Gastroesophageal sphincter (tissue), 4 donors: ENCODE measurements around the gene AAK1. TPM values are rescaled to one million over a fixed set of nuclear protein-coding genes. Genes with fewer than 3 reads are reported as not detected.
A peak's percentile ranks its signal among the peaks of the same experiment; 100 is the strongest.

Experiments
- ATAC-seq: fragments of 150-250 bp; one replicate; pipeline ENCODE4 v1.9.1; 2016; ENCODE audit warnings: mild to moderate bottlenecking, moderate library complexity
- H3K27ac ChIP-seq, 4 donors: fragments of 200-600 bp; sonication (generic) in 3 of 4; 1 replicate in 3 of 4; 2 replicates in 1 of 4; pipeline ENCODE4 v1.5.1; 2016 to 2019
- H3K27me3 ChIP-seq: fragments of 200-600 bp; sonication (generic); one replicate; pipeline ENCODE4 v1.5.1; 2019
- H3K36me3 ChIP-seq, 2 donors: fragments of 200-600 bp; sonication (generic); one replicate each; pipeline ENCODE4 v1.5.1; 2019; ENCODE audit warnings: control low read depth in 1 of 2
- H3K4me1 ChIP-seq, 3 donors: fragments of 200-600 bp; sonication (generic); 1 replicate in 2 of 3; 2 replicates in 1 of 3; pipeline ENCODE4 v1.5.1; 2016 to 2019; ENCODE audit warnings: control low read depth in 2 of 3
- H3K4me3 ChIP-seq, 2 donors: fragments of 200-600 bp; sonication (generic); one replicate each; pipeline ENCODE4 v1.5.1; 2019; ENCODE audit warnings: mild to moderate bottlenecking in 1 of 2, moderate library complexity in 1 of 2
- H3K9me3 ChIP-seq, 3 donors: fragments of 200-600 bp; sonication (generic); one replicate each; pipeline ENCODE4 v1.5.1; 2017 to 2019; ENCODE audit warnings: control low read depth in 2 of 3
- EP300 ChIP-seq: sonication (generic); formaldehyde crosslinking; IDR thresholded peaks from one replicate; pipeline ENCODE4 v1.6.1; 2017; ENCODE audit warnings: antibody characterized with exemption, mild to moderate bottlenecking
- POLR2A ChIP-seq, 2 donors: fragments of 450-650 bp; IDR thresholded peaks; one replicate each; pipeline ENCODE4 v1.6.1; 2017; ENCODE audit warnings: antibody characterized with exemption in 2 of 2, mild to moderate bottlenecking in 2 of 2, moderate library complexity in 1 of 2
- POLR2AphosphoS5 ChIP-seq: sonication (generic); formaldehyde crosslinking; IDR thresholded peaks from one replicate; pipeline ENCODE4 v1.6.1; 2017; ENCODE audit warnings: antibody characterized with exemption
- WGBS, 2 donors: methylation state at CpG; one replicate each; pipeline ENCODE4 v1.1.5; 2018; ENCODE audit warnings: low coverage in 1 of 2; 5-methylcytosine and 5-hydroxymethylcytosine counted together
- total RNA-seq, 4 donors: library from RNA; depleted of rRNA; stranded (reverse); fragments of >200 nt; gene quantifications; one replicate each; pipeline ENCODE4 v1.1.0, GENCODE V29; 2016
- TF ChIP-seq, protein P1 (sequence below), 4 experiments: fragments of 200-600 bp in 2 of 4; fragments of 450-650 bp in 2 of 4; sonication (generic) in 1 of 4; IDR thresholded peaks; one replicate each; pipeline ENCODE4 v1.5.1; 2017 to 2019; ENCODE audit warnings: antibody characterized with exemption in 4 of 4, mild to moderate bottlenecking in 2 of 4, moderate library complexity in 2 of 4

Gene AAK1
- total RNA-seq, 4 donors from 2014 or later: 32.3 to 55.9 (median 49.6) TPM

GRCh38 chr2:69646714-69647113, 3.2 kb upstream of the AAK1 start:
- Histone ChIP-seq H3K27me3 (no peaks in the 10 kb centered on the region), H3K9me3 (no peaks in the 10 kb centered on the region), H3K4me3 (no peak overlapping the region), H3K27ac (peak overlapping the region in 2 of 4 donors; percentile 28 to 95), H3K4me1 (peaks cover 0 to 25% (median 11%) of the 10 kb centered on the region in 3 donors), H3K36me3 (no peaks in the 10 kb centered on the region)
- TF ChIP-seq, protein P1, sequence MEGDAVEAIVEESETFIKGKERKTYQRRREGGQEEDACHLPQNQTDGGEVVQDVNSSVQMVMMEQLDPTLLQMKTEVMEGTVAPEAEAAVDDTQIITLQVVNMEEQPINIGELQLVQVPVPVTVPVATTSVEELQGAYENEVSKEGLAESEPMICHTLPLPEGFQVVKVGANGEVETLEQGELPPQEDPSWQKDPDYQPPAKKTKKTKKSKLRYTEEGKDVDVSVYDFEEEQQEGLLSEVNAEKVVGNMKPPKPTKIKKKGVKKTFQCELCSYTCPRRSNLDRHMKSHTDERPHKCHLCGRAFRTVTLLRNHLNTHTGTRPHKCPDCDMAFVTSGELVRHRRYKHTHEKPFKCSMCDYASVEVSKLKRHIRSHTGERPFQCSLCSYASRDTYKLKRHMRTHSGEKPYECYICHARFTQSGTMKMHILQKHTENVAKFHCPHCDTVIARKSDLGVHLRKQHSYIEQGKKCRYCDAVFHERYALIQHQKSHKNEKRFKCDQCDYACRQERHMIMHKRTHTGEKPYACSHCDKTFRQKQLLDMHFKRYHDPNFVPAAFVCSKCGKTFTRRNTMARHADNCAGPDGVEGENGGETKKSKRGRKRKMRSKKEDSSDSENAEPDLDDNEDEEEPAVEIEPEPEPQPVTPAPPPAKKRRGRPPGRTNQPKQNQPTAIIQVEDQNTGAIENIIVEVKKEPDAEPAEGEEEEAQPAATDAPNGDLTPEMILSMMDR (IDR thresholded peaks at IDR 0.05): no peak
- TF ChIP-seq EP300 (no peak), POLR2AphosphoS5 (no peak), POLR2A (IDR thresholded peaks at IDR 0.05) (no peak)
- WGBS, 2 donors: 100% methylated on average over 1 of the region's 1 CpG
- ATAC-seq: no peak

DNA sequence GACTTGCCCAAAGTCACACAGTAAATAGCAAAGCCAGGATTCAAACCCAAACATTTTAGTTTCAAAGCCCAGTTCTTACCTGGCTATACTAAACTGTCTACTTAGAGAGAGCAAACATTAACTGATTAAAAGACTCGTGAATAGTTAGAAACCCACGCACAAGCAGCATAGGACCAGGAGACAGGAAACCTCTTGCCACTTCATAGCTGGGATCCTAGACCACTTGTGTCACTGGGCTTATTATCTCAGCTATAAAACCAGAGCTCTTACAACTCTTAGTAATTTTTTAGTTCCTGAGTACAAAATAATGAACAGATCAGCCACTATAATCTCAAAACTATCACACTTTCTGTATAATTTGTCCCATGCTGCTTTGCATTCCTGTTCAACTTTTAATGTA, 2.4 kb upstream of the AAK1 start:
- no peaks in the 10 kb centered on the region for H3K27me3 ChIP-seq
- H3K4me3 ChIP-seq: no peak overlapping the region
- no peak for ATAC-seq
- H3K4me1 ChIP-seq: peaks cover 0 to 32% (median 16%) of the 10 kb centered on the region in 3 donors
- TF ChIP-seq POLR2AphosphoS5: no peak
- TF ChIP-seq, protein P1 (IDR thresholded peaks at IDR 0.05): no peak
- no peaks in the 10 kb centered on the region for H3K9me3 ChIP-seq
- peak overlapping the region in 3 of 4 donors; percentile 90 to 96 (median 95) for H3K27ac ChIP-seq
- no peaks in the 10 kb centered on the region for H3K36me3 ChIP-seq
- 36 to 46% methylated on average over 2 of the region's 2 CpGs for WGBS, 2 donors

- 1 to 4% methylated on average over 7 of the region's 7 CpGs for WGBS, 2 donors
- Histone ChIP-seq H3K9me3 (no peaks in the 10 kb centered on the region), H3K36me3 (no peaks in the 10 kb centered on the region), H3K4me1 (peaks cover 0 to 41% (median 23%) of the 10 kb centered on the region in 3 donors), H3K4me3 (peak overlapping the region; percentile 76 to 88), H3K27ac (peak overlapping the region; percentile 83 to 96 (median 92)), H3K27me3 (no peaks in the 10 kb centered on the region)
- no peak for TF ChIP-seq EP300
- no peak for ATAC-seq
Observed at GRCh38 chr2:69645031-69645431, 1.5 kb upstream of the AAK1 start.

- Histone ChIP-seq H3K36me3 (no peaks in the 10 kb centered on the region), H3K27ac (peak overlapping the region; percentile 83 to 96 (median 92)), H3K27me3 (no peaks in the 10 kb centered on the region), H3K9me3 (no peaks in the 10 kb centered on the region), H3K4me1 (peaks cover 0 to 46% (median 23%) of the 10 kb centered on the region in 3 donors), H3K4me3 (peak overlapping the region; percentile 76 to 88)
- TF ChIP-seq EP300 (no peak), POLR2AphosphoS5 (no peak), POLR2A (IDR thresholded peaks at IDR 0.05) (no peak)
- TF ChIP-seq, protein P1 (IDR thresholded peaks at IDR 0.05): peak in 1 of 4 experiments; percentile 1
- WGBS, 2 donors: 0 to 1% methylated on average over 9 to 14 of the region's 15 CpGs
- no peak for ATAC-seq
Observed at GRCh38 chr2:69644506-69644979, 1.0 kb upstream of the AAK1 start.

- Histone ChIP-seq H3K27me3 (no peaks in the 10 kb centered on the region), H3K27ac (peak overlapping the region; percentile 83 to 96 (median 92)), H3K4me3 (peak overlapping the region; percentile 76 to 88), H3K36me3 (no peaks in the 10 kb centered on the region), H3K4me1 (peaks cover 0 to 60% (median 23%) of the 10 kb centered on the region in 3 donors), H3K9me3 (no peaks in the 10 kb centered on the region)
- 0 to 1% methylated on average over 14 to 39 of the region's 58 CpGs for WGBS, 2 donors
- ATAC-seq: peak; percentile 0
- TF ChIP-seq POLR2AphosphoS5 (peak; percentile 36), EP300 (no peak), POLR2A (IDR thresholded peaks at IDR 0.05) (no peak)
Observed at GRCh38 chr2:69642709-69643601, 584 bp downstream of the AAK1 start.
